GM23248 (cell line): ENCODE data around the gene FMN2.

Source experiments
- EZH2 ChIP-seq: fragments of 200-600 bp; sonication (generic); IDR thresholded peaks from 2 replicates; pipeline ENCODE4 v1.6.1; 2018; ENCODE audit warnings: antibody characterized with exemption, mild to moderate bottlenecking; ENCODE audit not compliant: insufficient read depth, poor library complexity, severe bottlenecking
- EZH2phosphoT487 ChIP-seq: fragments of 200-600 bp; sonication (generic); IDR thresholded peaks from 2 replicates; pipeline ENCODE4 v1.6.1; 2018; ENCODE audit warnings: antibody characterized with exemption, moderate library complexity, mild to moderate bottlenecking, low read depth; ENCODE audit not compliant: insufficient read depth

DNA sequence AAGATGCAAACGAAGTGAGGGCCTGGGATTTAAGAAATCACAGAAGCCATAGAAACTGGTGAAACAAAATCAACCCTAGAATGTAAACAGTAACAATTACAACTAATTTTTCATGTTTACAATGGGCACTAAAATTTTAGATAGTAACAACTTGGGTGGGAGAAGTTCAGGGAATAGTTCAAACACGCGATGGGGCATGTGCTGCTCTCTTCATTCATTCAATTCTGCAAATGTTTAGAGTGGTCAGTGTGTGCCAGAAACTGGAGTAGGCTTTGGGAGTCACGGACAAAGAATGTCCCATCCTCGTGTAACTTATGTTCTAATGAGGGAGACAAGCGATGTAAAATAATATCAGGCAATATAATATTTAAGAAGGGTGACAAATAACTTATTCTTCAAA lies 386.9 kb downstream of the FMN2 start:
- TF ChIP-seq EZH2 (no peak), EZH2phosphoT487 (no peak)
